ENCODE measurements around the gene LRRC36.

The LRRC36 gene

DNA sequence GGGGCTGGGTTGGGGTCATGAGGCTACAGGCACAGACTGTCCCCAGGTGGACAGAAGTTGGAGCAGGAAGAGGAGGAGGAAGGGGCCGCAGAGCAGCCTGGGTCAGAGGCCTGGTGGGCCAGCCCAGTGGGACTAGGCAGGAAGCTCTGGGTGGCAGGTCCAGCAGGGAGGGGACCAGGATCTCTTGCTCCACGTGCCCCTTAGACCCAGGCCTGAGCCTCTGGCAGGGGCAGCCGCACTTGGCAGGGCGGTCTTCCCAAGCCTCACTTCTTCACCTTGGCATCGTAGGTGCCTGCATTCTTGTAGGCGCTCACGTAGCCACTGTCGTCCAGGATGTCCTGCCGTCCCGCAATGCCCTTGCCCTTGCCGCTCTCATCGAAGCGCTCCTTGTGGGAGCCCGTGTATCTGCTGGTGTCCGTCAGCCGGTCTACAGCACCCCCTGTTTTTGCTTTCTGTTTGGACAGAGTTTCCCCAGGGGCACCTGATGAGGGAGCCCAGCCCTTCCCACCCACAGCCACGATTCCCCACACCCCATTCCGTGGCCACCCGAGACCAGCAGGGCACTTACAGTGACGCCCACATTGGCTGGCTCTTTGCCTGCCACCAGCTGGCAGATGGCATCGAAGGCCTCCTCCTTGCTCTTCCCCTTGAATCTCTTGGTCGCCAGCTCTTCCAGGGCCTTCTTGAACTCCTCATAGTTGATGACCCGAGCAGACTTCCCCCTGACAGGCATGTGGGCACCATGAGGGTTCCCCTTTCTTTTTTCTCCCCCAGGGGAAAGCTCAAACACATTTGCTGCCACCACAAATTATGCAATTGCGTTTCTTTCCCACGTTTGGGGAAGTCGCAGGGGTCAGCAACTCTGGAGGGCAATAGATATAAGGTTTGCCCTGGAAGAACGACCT lies 63.5 kb downstream of the LRRC36 start:
- TF ChIP-seq ZNF140 (tag by site-specific recombination; IDR thresholded peaks at IDR 0.05), result no peak
- TF ChIP-seq, protein P1, sequence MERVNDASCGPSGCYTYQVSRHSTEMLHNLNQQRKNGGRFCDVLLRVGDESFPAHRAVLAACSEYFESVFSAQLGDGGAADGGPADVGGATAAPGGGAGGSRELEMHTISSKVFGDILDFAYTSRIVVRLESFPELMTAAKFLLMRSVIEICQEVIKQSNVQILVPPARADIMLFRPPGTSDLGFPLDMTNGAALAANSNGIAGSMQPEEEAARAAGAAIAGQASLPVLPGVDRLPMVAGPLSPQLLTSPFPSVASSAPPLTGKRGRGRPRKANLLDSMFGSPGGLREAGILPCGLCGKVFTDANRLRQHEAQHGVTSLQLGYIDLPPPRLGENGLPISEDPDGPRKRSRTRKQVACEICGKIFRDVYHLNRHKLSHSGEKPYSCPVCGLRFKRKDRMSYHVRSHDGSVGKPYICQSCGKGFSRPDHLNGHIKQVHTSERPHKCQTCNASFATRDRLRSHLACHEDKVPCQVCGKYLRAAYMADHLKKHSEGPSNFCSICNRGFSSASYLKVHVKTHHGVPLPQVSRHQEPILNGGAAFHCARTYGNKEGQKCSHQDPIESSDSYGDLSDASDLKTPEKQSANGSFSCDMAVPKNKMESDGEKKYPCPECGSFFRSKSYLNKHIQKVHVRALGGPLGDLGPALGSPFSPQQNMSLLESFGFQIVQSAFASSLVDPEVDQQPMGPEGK (tag by site-specific recombination; IDR thresholded peaks at IDR 0.05), result no peak
- TF ChIP-seq ZNF19 (tag by site-specific recombination; IDR thresholded peaks at IDR 0.05; ENCODE audit: low read depth), result no peak
- TF ChIP-seq ZNF391 (tag by site-specific recombination; IDR thresholded peaks at IDR 0.05; ENCODE audit: borderline replicate concordance, low read depth), result no peak
- TF ChIP-seq, protein P2, sequence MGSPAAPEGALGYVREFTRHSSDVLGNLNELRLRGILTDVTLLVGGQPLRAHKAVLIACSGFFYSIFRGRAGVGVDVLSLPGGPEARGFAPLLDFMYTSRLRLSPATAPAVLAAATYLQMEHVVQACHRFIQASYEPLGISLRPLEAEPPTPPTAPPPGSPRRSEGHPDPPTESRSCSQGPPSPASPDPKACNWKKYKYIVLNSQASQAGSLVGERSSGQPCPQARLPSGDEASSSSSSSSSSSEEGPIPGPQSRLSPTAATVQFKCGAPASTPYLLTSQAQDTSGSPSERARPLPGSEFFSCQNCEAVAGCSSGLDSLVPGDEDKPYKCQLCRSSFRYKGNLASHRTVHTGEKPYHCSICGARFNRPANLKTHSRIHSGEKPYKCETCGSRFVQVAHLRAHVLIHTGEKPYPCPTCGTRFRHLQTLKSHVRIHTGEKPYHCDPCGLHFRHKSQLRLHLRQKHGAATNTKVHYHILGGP (tag by site-specific recombination; IDR thresholded peaks at IDR 0.05), result no peak
- TF ChIP-seq, protein P3, sequence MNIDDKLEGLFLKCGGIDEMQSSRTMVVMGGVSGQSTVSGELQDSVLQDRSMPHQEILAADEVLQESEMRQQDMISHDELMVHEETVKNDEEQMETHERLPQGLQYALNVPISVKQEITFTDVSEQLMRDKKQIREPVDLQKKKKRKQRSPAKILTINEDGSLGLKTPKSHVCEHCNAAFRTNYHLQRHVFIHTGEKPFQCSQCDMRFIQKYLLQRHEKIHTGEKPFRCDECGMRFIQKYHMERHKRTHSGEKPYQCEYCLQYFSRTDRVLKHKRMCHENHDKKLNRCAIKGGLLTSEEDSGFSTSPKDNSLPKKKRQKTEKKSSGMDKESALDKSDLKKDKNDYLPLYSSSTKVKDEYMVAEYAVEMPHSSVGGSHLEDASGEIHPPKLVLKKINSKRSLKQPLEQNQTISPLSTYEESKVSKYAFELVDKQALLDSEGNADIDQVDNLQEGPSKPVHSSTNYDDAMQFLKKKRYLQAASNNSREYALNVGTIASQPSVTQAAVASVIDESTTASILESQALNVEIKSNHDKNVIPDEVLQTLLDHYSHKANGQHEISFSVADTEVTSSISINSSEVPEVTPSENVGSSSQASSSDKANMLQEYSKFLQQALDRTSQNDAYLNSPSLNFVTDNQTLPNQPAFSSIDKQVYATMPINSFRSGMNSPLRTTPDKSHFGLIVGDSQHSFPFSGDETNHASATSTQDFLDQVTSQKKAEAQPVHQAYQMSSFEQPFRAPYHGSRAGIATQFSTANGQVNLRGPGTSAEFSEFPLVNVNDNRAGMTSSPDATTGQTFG (tag by site-specific recombination; IDR thresholded peaks at IDR 0.05; ENCODE audit: borderline replicate concordance), result no peak
- TF ChIP-seq, protein P4, sequence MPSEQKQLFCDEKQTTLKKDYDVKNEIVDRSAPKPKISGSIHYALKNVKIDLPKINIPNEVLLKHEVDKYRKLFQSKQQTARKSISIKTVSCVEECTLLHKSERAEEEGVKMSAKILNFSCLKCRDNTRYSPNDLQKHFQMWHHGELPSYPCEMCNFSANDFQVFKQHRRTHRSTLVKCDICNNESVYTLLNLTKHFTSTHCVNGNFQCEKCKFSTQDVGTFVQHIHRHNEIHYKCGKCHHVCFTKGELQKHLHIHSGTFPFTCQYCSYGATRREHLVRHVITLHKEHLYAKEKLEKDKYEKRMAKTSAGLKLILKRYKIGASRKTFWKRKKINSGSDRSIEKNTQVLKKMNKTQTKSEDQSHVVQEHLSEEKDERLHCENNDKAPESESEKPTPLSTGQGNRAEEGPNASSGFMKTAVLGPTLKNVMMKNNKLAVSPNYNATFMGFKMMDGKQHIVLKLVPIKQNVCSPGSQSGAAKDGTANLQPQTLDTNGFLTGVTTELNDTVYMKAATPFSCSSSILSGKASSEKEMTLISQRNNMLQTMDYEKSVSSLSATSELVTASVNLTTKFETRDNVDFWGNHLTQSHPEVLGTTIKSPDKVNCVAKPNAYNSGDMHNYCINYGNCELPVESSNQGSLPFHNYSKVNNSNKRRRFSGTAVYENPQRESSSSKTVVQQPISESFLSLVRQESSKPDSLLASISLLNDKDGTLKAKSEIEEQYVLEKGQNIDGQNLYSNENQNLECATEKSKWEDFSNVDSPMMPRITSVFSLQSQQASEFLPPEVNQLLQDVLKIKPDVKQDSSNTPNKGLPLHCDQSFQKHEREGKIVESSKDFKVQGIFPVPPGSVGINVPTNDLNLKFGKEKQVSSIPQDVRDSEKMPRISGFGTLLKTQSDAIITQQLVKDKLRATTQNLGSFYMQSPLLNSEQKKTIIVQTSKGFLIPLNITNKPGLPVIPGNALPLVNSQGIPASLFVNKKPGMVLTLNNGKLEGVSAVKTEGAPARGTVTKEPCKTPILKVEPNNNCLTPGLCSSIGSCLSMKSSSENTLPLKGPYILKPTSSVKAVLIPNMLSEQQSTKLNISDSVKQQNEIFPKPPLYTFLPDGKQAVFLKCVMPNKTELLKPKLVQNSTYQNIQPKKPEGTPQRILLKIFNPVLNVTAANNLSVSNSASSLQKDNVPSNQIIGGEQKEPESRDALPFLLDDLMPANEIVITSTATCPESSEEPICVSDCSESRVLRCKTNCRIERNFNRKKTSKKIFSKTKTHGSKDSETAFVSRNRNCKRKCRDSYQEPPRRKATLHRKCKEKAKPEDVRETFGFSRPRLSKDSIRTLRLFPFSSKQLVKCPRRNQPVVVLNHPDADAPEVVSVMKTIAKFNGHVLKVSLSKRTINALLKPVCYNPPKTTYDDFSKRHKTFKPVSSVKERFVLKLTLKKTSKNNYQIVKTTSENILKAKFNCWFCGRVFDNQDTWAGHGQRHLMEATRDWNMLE (tag by site-specific recombination; conservative IDR thresholded peaks at IDR 0.05; ENCODE audit: low read depth), result no peak
- no peak for TF ChIP-seq ZNF473 (tag by site-specific recombination; IDR thresholded peaks at IDR 0.05)
- no peak for TF ChIP-seq MZF1 (tag by site-specific recombination; IDR thresholded peaks at IDR 0.05; ENCODE audit: borderline replicate concordance)
- TF ChIP-seq ZNF416 (tag by site-specific recombination; IDR thresholded peaks at IDR 0.05), result no peak
- Histone ChIP-seq H3K36me3 (ENCODE audit: control insufficient read depth in 2 of 2, insufficient read depth in 1 of 2, low read length in 2 of 2) (no peaks in the 10 kb centered on the region), H3K4me3 (ENCODE audit: low read depth, low read length) (no peak overlapping the region), H3K4me1 (ENCODE audit: control insufficient read depth, insufficient read depth, low read length) (peaks cover 6% of the 10 kb centered on the region; the same call in 1 of the 2 replicates), H3K9me3 (ENCODE audit: control insufficient read depth, insufficient read depth, low read depth, low read length) (no peaks in the 10 kb centered on the region), H3K27ac (ENCODE audit: extremely low read depth, low read depth, low read length) (no peak overlapping the region)
- POLR2A ChIA-PET, result no interaction called here
- CTCF ChIA-PET, result interaction anchor here (0.6 to 2.0 kb wide), 4 partner anchors 10 to 130 kb away, joined by 3 to 6 read pairs (median 4); no protein-coding TSS in a partner anchor

DNA sequence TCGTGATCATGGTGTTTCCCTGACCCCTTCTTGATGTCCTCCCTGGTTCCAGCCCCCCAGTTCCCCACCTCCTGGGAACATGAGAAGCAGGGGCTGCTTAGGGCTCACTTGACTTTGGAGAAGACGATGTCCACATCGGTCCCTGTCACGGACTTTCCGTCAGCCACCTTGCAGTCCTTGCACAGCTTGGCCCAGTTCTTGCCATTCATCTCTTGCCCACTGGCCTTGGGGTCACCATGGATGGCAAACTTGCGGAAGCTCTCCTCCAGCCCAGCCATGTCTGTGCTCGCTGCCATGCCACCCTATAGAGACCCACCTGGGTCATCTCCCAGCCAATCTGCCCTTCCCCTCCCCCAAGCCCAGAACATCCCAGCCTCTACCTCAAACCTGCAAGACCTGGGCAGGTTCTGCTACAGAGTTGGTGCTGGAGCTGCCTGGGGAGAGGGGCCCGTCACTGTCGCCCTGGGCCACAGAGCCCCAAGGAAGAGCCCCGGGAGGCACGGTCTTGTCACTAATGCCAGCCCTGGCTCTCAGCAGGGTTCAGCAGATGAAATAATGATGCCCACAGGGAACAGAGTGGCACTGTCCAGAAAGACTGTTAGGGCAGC lies 64.3 kb downstream of the LRRC36 start:
- TF ChIP-seq ZNF404 (tag by site-specific recombination; IDR thresholded peaks at IDR 0.05), result no peak
- TF ChIP-seq ZBTB48 (tag by site-specific recombination; IDR thresholded peaks at IDR 0.05), result no peak
- TF ChIP-seq ZNF768 (tag by site-specific recombination; IDR thresholded peaks at IDR 0.05), result no peak
- TF ChIP-seq MZF1 (tag by site-specific recombination; IDR thresholded peaks at IDR 0.05; ENCODE audit: borderline replicate concordance), result no peak
- TF ChIP-seq GFI1B (tag by site-specific recombination; IDR thresholded peaks at IDR 0.05), result no peak
- ChIA-PET POLR2A (no interaction called here), CTCF (interaction anchor here (0.7 to 2.0 kb wide), 2 partner anchors 11 to 18 kb away, joined by 3 to 5 read pairs; no protein-coding TSS in a partner anchor)
- Histone ChIP-seq H3K4me3 (ENCODE audit: low read depth, low read length) (no peak overlapping the region), H3K4me1 (ENCODE audit: control insufficient read depth, insufficient read depth, low read length) (peaks cover 7% of the 10 kb centered on the region), H3K9me3 (ENCODE audit: control insufficient read depth, insufficient read depth, low read depth, low read length) (no peaks in the 10 kb centered on the region), H3K36me3 (ENCODE audit: control insufficient read depth in 2 of 2, insufficient read depth in 1 of 2, low read length in 2 of 2) (no peaks in the 10 kb centered on the region), H3K27ac (ENCODE audit: extremely low read depth, low read depth, low read length) (no peak overlapping the region)
